HG03095 (cell line): ENCODE results near the gene RPRD2.

Experiments
- ATAC-seq: cut with Tn5 transposase; IDR thresholded peaks from one replicate; pipeline ENCODE4 v1.9.1; 2021; ENCODE audit warnings: moderate library complexity; ENCODE audit not compliant: unreplicated experiment

RPRD2 gene

GRCh38 chr1:150466964-150467363 is 103.0 kb downstream of the RPRD2 start:
- ATAC-seq, result no peak

DNA sequence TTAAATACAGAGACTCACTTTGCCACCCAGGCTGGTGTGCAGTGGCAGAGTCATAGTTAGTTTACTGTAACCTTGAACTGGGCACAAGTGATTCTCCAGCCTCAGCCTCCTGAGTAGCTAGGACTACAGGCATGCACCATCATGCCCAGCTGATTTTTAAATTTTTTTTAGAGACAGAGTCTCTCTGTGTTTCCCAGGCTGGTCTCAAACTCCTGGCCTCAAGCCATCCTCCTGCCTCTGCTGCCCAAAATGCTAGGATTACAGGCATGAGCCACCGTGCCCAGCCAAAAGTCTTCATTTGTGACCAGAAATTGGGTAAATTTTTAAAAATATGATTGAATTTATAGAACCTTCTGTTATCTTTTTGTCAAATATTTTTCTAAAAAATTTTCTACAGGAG is 105.3 kb downstream of the RPRD2 start:
- ATAC-seq, result no peak

GRCh38 chr1:150472601-150473200 is 108.8 kb downstream of the RPRD2 start:
- no peak for ATAC-seq

DNA sequence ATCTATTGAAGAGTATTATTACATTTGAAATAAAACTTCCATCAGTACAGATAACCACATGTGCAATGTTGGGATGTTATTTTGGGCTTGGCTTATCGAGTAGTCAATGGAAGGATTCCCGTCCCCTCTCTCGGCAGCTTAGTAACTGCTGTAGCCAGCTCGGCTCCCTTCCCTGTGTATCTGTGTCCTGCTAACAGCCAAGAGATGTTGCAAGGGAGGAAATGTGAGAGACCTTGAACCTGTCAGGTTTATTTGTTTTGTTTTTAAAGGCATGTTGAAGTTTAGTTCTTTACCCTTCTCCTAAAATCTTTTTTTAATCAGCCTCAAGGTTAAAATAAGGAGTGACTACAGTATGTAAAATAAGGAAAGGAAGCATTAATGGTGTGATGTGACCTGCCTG is 109.7 kb downstream of the RPRD2 start:
- no peak for ATAC-seq

GRCh38 chr1:150474869-150475268 is 110.9 kb downstream of the RPRD2 start:
- ATAC-seq, result no peak

GRCh38 chr1:150476754-150477153 is 112.8 kb downstream of the RPRD2 start:
- no peak for ATAC-seq

DNA sequence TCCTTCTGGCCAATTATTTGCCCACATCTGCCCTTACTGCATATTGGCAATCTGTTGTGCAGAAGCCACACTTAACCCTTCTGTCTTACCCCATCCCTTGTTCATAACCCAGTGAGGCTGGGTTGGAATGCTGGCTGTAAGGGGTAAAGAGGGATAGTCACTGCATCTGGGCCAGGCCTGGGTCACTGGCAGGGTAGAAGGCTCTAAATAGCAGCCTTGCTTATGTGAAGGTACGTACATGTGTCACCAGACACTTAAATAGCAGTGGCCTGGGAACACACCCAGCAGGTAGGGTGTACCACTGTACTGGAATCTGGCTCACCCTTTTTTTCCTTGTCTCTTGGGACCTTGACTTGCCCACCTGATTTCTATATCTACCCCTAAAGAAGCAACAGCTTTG is 113.4 kb downstream of the RPRD2 start:
- no peak for ATAC-seq

- no peak for ATAC-seq
These were observed 113.8 kb downstream of the RPRD2 start for GRCh38 chr1:150477733-150478132.

DNA sequence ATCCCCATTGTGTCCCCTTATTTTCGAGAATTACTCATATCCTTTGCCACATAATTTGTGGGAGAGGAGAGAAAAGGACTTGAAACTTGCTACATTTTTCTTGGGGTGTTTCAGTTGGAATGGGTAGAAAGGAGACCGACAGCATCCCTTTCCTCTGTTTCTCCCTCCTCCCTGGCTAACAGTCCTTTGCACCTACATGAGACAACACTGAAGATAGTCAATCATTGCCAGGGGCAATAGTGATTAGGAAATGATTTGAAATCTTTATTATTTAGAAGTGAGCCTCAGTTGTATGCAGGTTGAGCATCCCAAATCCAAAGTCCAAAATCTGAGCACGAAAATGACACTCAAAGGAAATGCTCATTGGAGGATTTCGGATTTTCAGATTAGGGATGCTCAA is 115.4 kb downstream of the RPRD2 start:
- ATAC-seq, result no peak

DNA sequence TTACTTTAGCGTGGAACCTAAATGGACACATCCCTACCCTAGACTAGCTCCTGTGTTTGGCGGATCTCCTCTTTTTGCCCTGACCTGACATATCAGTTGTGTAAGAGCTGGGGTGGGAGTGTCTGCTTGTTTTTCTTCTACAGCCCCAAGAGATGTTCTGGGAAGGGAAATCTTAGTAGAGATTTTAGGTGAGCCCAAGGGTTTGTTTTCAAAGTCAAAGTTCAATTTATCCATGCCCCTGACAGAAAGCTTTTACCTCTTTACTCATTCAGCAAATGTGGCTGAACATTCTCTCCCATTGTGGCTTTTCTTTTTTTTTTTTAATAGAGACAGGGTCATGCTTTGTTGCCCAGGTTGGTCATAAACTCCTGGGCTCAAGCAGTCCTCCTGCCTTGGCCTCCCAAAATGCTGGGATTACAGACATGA is 116.0 kb downstream of the RPRD2 start:
- ATAC-seq, result no peak

DNA sequence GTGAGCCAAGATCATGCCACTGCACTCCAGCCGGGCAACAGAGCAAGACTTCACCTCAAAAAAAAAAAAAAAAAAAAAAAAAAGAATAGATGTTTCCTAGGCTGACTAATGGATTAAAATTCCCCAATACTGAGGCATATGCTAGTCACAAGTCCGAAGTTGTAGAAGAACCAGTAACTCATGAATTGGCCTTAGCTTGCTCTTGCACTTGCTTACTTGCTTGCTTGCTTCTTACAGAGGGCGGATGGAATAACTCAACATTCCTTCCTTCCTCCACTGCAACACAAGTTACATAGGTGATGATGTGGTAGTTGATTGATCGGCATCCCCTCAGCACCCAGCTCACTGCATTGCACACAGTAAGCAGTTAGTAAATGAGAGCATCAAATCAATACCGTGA is 120.5 kb downstream of the RPRD2 start:
- ATAC-seq, result no peak

GRCh38 chr1:150484861-150485260 is 120.9 kb downstream of the RPRD2 start:
- ATAC-seq, result no peak

- peak; percentile 98 for ATAC-seq
These were observed 123.2 kb downstream of the RPRD2 start, which contains the start of gene TARS2 for GRCh38 chr1:150486966-150487762. TARS2 (plus strand) TSS chr1:150487419; CDS start chr1:150487451, 32 bp downstream.

DNA sequence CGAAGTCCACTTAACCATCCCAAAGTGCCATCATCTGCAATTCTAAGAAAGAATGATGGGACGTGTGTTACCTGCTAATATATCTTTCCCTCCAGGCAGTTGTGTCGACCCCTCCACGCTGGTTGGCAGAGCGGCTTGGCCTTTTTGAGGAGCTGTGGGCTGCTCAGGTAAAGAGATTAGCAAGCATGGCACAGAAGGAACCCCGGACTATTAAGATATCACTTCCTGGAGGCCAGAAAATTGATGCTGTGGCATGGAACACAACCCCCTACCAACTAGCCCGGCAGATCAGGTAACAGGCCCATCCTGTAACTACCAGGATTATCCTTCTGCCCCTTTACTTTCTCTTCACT is 123.8 kb downstream of the RPRD2 start:
- no peak for ATAC-seq

DNA sequence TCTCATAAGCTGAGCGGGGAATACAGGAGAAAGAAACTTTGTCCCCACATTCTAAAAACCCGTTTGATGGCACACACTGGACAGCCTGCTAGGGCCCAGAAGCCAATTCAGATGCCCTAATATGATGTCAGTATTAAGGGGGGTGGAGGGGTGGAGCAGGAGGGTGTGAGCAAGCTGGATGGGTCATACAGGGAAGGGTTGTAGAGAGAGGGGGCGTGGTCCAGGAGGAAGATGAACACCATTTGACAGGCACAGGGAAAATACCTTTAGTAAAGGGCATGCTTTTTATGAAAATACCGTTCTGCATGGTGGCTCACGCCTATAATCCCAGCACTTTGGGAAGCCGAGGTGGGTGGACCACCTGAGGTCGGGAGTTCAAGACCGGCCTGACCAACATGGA is 129.2 kb downstream of the RPRD2 start:
- ATAC-seq, result no peak

DNA sequence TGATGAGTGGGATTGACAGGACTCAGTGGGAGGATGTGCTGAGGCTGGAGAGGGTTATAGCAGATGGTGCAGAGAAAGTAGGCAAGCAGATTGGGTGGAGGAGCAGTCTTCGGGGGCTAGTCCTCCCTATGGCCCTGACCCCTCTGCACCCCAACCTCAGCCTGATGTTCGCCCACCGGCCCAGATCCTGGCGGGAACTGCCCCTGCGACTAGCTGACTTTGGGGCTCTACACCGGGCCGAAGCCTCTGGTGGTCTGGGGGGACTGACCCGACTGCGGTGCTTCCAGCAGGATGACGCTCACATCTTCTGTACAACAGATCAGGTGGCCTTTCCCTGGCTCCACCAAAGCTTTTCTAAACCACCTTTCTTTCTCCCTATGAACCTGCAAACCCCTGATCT is 134.4 kb downstream of the RPRD2 start:
- ATAC-seq, result no peak

GRCh38 chr1:150505431-150505830 is 141.5 kb downstream of the RPRD2 start:
- no peak for ATAC-seq

DNA sequence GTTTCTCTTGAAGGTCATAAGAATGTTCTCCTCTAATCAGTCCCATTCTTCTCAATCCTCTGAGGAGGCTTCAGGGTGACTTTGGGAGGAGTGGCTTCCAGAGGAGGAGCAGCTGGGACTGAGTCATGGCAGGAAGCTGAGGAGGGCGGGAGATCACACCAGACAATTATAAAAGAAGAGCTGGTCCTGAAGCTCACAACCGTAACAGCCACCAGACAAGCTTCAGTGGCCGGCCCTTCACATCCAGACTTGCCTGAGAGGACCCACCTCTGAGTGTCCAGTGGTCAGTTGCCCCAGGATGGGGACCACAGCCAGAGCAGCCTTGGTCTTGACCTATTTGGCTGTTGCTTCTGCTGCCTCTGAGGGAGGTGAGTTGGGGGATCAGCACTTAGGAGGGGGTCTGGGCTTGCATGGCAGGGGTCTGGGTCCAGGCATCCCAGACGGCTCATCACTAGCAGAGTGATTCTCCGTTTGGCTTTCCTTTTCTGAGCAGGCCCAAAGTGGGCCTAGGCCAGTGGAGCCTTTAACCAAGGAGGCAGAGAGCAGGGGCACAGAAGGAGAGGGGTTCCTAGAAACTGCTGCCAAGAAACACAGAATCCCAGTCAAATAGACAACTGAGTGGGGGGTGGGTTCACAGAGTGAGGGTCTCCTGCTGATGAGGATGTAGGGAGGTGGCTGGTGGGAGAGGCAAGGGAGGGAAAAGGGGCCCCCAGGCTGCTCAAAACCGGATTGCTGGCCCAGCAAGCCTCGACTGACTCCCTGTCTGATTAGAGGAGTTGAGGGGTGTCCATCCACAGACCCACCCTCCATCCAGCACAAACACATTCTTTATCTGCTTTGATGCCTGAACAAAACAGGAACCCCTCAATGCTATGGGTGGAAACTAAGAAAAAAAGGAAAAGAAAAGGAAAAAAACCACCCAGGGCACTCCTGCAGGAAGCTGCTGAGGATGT is 144.2 kb downstream of the RPRD2 start, which contains the start of gene ECM1:
ECM1 (plus strand) TSS at position 198 of the 953 bp plus-strand sequence; CDS start at position 299, 101 bp downstream.
- no peak for ATAC-seq

- no peak for ATAC-seq
These were observed 145.0 kb downstream of the RPRD2 start for GRCh38 chr1:150508982-150509381.

DNA sequence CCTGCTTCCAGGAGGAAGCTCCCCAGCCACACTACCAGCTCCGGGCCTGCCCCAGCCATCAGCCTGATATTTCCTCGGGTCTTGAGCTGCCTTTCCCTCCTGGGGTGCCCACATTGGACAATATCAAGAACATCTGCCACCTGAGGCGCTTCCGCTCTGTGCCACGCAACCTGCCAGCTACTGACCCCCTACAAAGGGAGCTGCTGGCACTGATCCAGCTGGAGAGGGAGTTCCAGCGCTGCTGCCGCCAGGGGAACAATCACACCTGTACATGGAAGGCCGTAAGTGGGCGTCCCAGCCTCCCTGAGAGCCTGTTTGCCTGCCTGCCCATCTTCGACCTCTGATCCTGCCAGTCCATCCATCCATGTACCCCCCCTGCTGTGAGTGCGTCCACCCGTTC is 147.6 kb downstream of the RPRD2 start:
- ATAC-seq, result no peak

GRCh38 chr1:150511985-150512660 is 148.2 kb downstream of the RPRD2 start:
- ATAC-seq, result no peak
